Vagina (tissue), 2 donors: Measurements from ENCODE around the gene ARHGAP5.

Experiments used
- POLR2A ChIP-seq, 2 donors: fragments of 450-650 bp; IDR thresholded peaks; one replicate each; pipeline ENCODE4 v1.6.1; 2017; ENCODE audit warnings: antibody characterized with exemption in 2 of 2, mild to moderate bottlenecking in 2 of 2, moderate library complexity in 2 of 2
- POLR2AphosphoS5 ChIP-seq, 2 donors: sonication (generic); formaldehyde crosslinking; IDR thresholded peaks; one replicate each; pipeline ENCODE4 v1.9.0; 2017; ENCODE audit warnings: antibody characterized with exemption in 2 of 2, mild to moderate bottlenecking in 2 of 2, low read depth in 1 of 2; ENCODE audit not compliant: insufficient read depth in 1 of 2

DNA sequence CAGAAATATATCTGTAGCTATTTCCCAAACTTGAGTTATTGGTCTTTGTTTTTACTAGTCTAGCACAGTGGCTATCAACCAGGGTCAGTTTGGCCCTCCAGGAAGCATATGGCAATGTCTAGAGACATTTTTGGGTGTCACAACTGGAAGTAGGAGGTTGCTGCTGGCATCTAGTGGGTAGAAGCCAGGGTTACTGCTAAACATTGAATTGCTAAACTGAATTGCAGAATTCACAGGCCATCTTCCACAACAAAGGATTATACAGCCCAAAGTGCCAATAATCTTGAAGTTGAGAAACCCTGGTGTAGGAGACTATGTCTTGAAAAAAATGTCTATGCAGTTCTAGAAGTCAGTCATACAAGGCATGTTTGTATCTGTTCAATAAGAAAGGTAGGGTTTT lies 27.7 kb downstream of the ARHGAP5 start:
- TF ChIP-seq POLR2AphosphoS5 (IDR thresholded peaks at IDR 0.05; ENCODE audit: insufficient read depth in 1 of 2, low read depth in 1 of 2) (no peak), POLR2A (IDR thresholded peaks at IDR 0.05) (no peak)
